ENCODE results near the gene PARD3.

DNA sequence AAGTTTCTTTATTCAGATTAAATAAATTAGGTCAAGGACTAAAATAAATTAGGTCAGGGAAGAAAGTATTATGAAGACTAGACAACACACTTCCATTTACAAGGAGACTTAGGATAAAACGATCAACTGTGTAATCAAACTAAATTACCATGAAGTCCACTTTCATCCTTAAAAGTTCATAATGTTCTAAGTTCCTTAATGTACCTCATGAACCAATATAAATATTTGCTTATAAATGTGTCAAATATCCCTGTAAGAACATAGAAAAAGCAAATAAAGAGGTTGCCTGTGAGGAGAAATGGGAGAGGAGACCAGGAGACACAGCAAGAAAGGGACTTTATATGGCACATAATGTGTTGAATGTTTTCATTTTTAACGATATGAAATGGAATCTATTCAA is 345.6 kb downstream of the PARD3 start:
- TF ChIP-seq, protein P1, sequence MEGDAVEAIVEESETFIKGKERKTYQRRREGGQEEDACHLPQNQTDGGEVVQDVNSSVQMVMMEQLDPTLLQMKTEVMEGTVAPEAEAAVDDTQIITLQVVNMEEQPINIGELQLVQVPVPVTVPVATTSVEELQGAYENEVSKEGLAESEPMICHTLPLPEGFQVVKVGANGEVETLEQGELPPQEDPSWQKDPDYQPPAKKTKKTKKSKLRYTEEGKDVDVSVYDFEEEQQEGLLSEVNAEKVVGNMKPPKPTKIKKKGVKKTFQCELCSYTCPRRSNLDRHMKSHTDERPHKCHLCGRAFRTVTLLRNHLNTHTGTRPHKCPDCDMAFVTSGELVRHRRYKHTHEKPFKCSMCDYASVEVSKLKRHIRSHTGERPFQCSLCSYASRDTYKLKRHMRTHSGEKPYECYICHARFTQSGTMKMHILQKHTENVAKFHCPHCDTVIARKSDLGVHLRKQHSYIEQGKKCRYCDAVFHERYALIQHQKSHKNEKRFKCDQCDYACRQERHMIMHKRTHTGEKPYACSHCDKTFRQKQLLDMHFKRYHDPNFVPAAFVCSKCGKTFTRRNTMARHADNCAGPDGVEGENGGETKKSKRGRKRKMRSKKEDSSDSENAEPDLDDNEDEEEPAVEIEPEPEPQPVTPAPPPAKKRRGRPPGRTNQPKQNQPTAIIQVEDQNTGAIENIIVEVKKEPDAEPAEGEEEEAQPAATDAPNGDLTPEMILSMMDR (IDR thresholded peaks at IDR 0.05) = no peak
- no peak for TF ChIP-seq EZH2 (IDR thresholded peaks at IDR 0.05)

All from neural progenitor cell (in vitro differentiated cells).